Activated CD4-positive, alpha-beta T cell treated with anti-CD3 and anti-CD28 coated beads, Interleukin-2, amount 10 ng/mL, durations not matched to agents 7 days and 5 days (primary cell): ENCODE results near the gene NME2. TPM values are rescaled to one million over a fixed set of nuclear protein-coding genes. Genes with fewer than 3 reads are reported as not detected.
"Not testable (repeated sequence)": the region's sequence is repeated elsewhere in the genome, so short reads cannot be mapped to it uniquely, and the experiment has no call there.

Experiments
- CTCF ChIA-PET: fragments of 350-600 bp; sonication (Branson Sonifier 250); formaldehyde crosslinking; loops from one replicate; lab custom pipeline; 2021; ENCODE audit warnings: antibody characterized with exemption; lab: Charles Lee
- POLR2A ChIA-PET: fragments of 350-600 bp; sonication (Branson Sonifier 250); formaldehyde crosslinking; loops from one replicate; lab custom pipeline; 2021; ENCODE audit warnings: antibody characterized with exemption; lab: Charles Lee
- DNase-seq: peaks from one replicate; pipeline ENCODE4 v3.0.0-alpha.2; 2020
- H3K27ac Mint-ChIP-seq: one replicate; pipeline ENCODE4 v1.8.0; 2021; ENCODE audit warnings: mild to moderate bottlenecking, moderate library complexity, mixed read lengths
- H3K27me3 Mint-ChIP-seq: one replicate; pipeline ENCODE4 v1.8.0; 2021; ENCODE audit warnings: mixed read lengths
- H3K36me3 Mint-ChIP-seq: one replicate; pipeline ENCODE4 v1.8.0; 2021; ENCODE audit warnings: low read depth, mixed read lengths
- H3K4me1 Mint-ChIP-seq: one replicate; pipeline ENCODE4 v1.8.0; 2021; ENCODE audit warnings: mixed read lengths
- H3K4me3 Mint-ChIP-seq: one replicate; pipeline ENCODE4 v1.8.0; 2021; ENCODE audit warnings: mild to moderate bottlenecking, moderate library complexity, mixed read lengths
- H3K9me3 Mint-ChIP-seq: one replicate; pipeline ENCODE4 v1.8.0; 2021; ENCODE audit warnings: mixed read lengths
- total RNA-seq, 2 experiments: library from RNA; stranded (reverse); gene quantifications; one replicate each; pipeline ENCODE4 v1.2.3, GENCODE V29; 2021

NME2 gene
- total RNA-seq = 100 to 1,000 TPM; 368 to 415 TPM

- Mint-ChIP-seq H3K4me1 (peaks cover 36% of the 10 kb centered on the region), H3K36me3 (peaks cover 48% of the 10 kb centered on the region), H3K4me3 (peak within 1 kb of the TSS; percentile 90), H3K27ac (peak within 1 kb of the TSS; percentile 100), H3K27me3 (no peaks in the 10 kb centered on the region), H3K9me3 (no peaks in the 10 kb centered on the region)
- peak; percentile 65 for DNase-seq
- ChIA-PET CTCF (interaction anchor here (0.9 to 1.2 kb wide), 3 partner anchors 14 to 314 kb away, joined by 3 read pairs; no protein-coding TSS in a partner anchor), POLR2A (interaction anchor here (1.7 kb wide), 1 partner anchor 13 kb away, joined by 4 read pairs; the partner anchor contains the start of gene NME1)
Measured at GRCh38 chr17:51166198-51166986, at the start of gene NME2. Gene NME2 (plus strand): TSS chr17:51166411. CDS start chr17:51166831, 420 bp downstream.

- H3K4me1 Mint-ChIP-seq = peaks cover 65% of the 10 kb centered on the region
- H3K27ac Mint-ChIP-seq = peak overlapping the region; percentile 93
- DNase-seq = no peak
Measured at GRCh38 chr17:51118330-51119195, 47.6 kb upstream of the NME2 start.

GRCh38 chr17:51119415-51120356, 46.5 kb upstream of the NME2 start:
- CTCF ChIA-PET = interaction anchor here (0.8 to 1.3 kb wide), 6 partner anchors 9 to 63 kb away, joined by 3 to 6 read pairs (median 4); partner anchors contain the start of gene NME1
- peak overlapping the region; percentile 90 for H3K4me3 Mint-ChIP-seq
- POLR2A ChIA-PET = interaction anchor here (0.6 to 0.8 kb wide), 2 partner anchors 34 to 253 kb away, joined by 3 to 4 read pairs; partner anchors contain the start of genes NME1 and TOB1
- H3K27me3 Mint-ChIP-seq = no peaks in the 10 kb centered on the region
- peaks cover 65% of the 10 kb centered on the region for H3K4me1 Mint-ChIP-seq
- H3K36me3 Mint-ChIP-seq = peaks cover 16% of the 10 kb centered on the region
- peak overlapping the region; percentile 93 for H3K27ac Mint-ChIP-seq
- DNase-seq = peak; percentile 53
- H3K9me3 Mint-ChIP-seq = no peaks in the 10 kb centered on the region

More at GRCh38 chr17:51118330-51119195, 47.6 kb upstream of the NME2 start:
- no peaks in the 10 kb centered on the region for H3K9me3 Mint-ChIP-seq
- H3K36me3 Mint-ChIP-seq = peaks cover 16% of the 10 kb centered on the region
- CTCF ChIA-PET = interaction anchor here (0.8 to 0.9 kb wide), 2 partner anchors 9 to 35 kb away, joined by 3 read pairs; partner anchors contain the start of gene NME1
- POLR2A ChIA-PET = no interaction called here
- H3K27me3 Mint-ChIP-seq = no peaks in the 10 kb centered on the region
- peak overlapping the region; percentile 90 for H3K4me3 Mint-ChIP-seq

GRCh38 chr17:51120357-51120738, 45.9 kb upstream of the NME2 start:
- H3K27me3 Mint-ChIP-seq = no peaks in the 10 kb centered on the region
- no peaks in the 10 kb centered on the region for H3K9me3 Mint-ChIP-seq
- H3K4me1 Mint-ChIP-seq = peaks cover 62% of the 10 kb centered on the region
- H3K4me3 Mint-ChIP-seq = peak overlapping the region; percentile 90
- H3K27ac Mint-ChIP-seq = peak overlapping the region; percentile 93
- ChIA-PET POLR2A (interaction anchor here (0.6 to 0.8 kb wide), 2 partner anchors 33 to 254 kb away, joined by 3 to 4 read pairs; partner anchors contain the start of genes NME1 and TOB1), CTCF (interaction anchor here (1.0 to 1.3 kb wide), 4 partner anchors 10 to 64 kb away, joined by 3 to 6 read pairs (median 5); partner anchors contain the start of gene NME1)
- peak; percentile 54 for DNase-seq
- peaks cover 11% of the 10 kb centered on the region for H3K36me3 Mint-ChIP-seq

- Mint-ChIP-seq H3K27me3 (no peaks in the 10 kb centered on the region), H3K27ac (peak within 1 kb of the TSS; percentile 100), H3K9me3 (no peaks in the 10 kb centered on the region), H3K4me1 (peaks cover 56% of the 10 kb centered on the region), H3K36me3 (peaks cover 11% of the 10 kb centered on the region), H3K4me3 (peak within 1 kb of the TSS; percentile 93)
- CTCF ChIA-PET = interaction anchor here (1.0 to 1.3 kb wide), 4 partner anchors 10 to 64 kb away, joined by 3 to 6 read pairs (median 5); partner anchors contain the start of gene NME1
- DNase-seq = peak; percentile 92
- POLR2A ChIA-PET = interaction anchor here (0.6 to 0.8 kb wide), 2 partner anchors 32 to 255 kb away, joined by 3 to 4 read pairs; partner anchors contain the start of genes NME1 and TOB1
Measured at GRCh38 chr17:51120739-51121619, 45.2 kb upstream of the NME2 start, which contains the start of gene SPAG9. Gene SPAG9 (minus strand): TSS chr17:51120868. CDS start chr17:51120656, 212 bp downstream.

GRCh38 chr17:51121620-51122472, 44.4 kb upstream of the NME2 start:
- peak; percentile 61 for DNase-seq
- POLR2A ChIA-PET = no interaction called here
- H3K4me1 Mint-ChIP-seq = peaks cover 48% of the 10 kb centered on the region
- CTCF ChIA-PET = no interaction called here
- no peaks in the 10 kb centered on the region for H3K27me3 Mint-ChIP-seq
- peak overlapping the region; percentile 93 for H3K4me3 Mint-ChIP-seq
- H3K27ac Mint-ChIP-seq = peak overlapping the region; percentile 100
- H3K36me3 Mint-ChIP-seq = peaks cover 8% of the 10 kb centered on the region
- H3K9me3 Mint-ChIP-seq = no peaks in the 10 kb centered on the region

- CTCF ChIA-PET = interaction anchor here (1.8 to 2.0 kb wide), 2 partner anchors 10 to 31 kb away, joined by 5 to 7 read pairs; partner anchors contain the start of gene NME1
- DNase-seq, POLR2A ChIA-PET, H3K4me3 Mint-ChIP-seq, H3K9me3 Mint-ChIP-seq, H3K36me3 Mint-ChIP-seq, H3K27me3 Mint-ChIP-seq: not testable (repeated sequence)
- peak overlapping the region; percentile 68 for H3K27ac Mint-ChIP-seq
- H3K4me1 Mint-ChIP-seq = peaks cover 40% of the 10 kb centered on the region
Measured at GRCh38 chr17:51122473-51123115, 43.6 kb upstream of the NME2 start.

- ChIA-PET CTCF (interaction anchor here (0.5 to 2.0 kb wide), 3 partner anchors 8 to 28 kb away, joined by 3 to 7 read pairs (median 5); partner anchors contain the start of gene NME1), POLR2A (no interaction called here)
Measured at GRCh38 chr17:51124640-51125503, 41.3 kb upstream of the NME2 start.

GRCh38 chr17:51128076-51128475, 38.1 kb upstream of the NME2 start:
- Mint-ChIP-seq H3K4me1 (peaks cover 3% of the 10 kb centered on the region), H3K27ac (no peak overlapping the region), H3K27me3 (peaks cover 2% of the 10 kb centered on the region), H3K36me3 (no peaks in the 10 kb centered on the region), H3K9me3 (no peaks in the 10 kb centered on the region), H3K4me3 (no peak overlapping the region)
- DNase-seq = no peak
- ChIA-PET CTCF (no interaction called here), POLR2A (no interaction called here)

More at GRCh38 chr17:51124640-51125503, 41.3 kb upstream of the NME2 start:
- no peak for DNase-seq
- Mint-ChIP-seq H3K9me3 (no peaks in the 10 kb centered on the region), H3K27ac (no peak overlapping the region), H3K27me3 (no peaks in the 10 kb centered on the region), H3K4me1 (peaks cover 17% of the 10 kb centered on the region), H3K4me3 (no peak overlapping the region), H3K36me3 (peaks cover 2% of the 10 kb centered on the region)
